Renal cortical epithelial cell (primary cell): Measurements from ENCODE around the gene KTN1. TPM values are rescaled to one million over a fixed set of nuclear protein-coding genes. Genes with fewer than 3 reads are reported as not detected.

ENCODE experiments used
- DNase-seq: peaks from one replicate; pipeline ENCODE4 v3.0.0-alpha.2; 2011; ENCODE audit warnings: low read depth
- total RNA-seq: library from RNA; depleted of rRNA; stranded (reverse); fragments of >200 nt; gene quantifications from 2 replicates; pipeline ENCODE4 v1.2.3, GENCODE V29; 2014

Gene KTN1
- total RNA-seq, 1 donor from 2014 or later = 317 TPM

DNA sequence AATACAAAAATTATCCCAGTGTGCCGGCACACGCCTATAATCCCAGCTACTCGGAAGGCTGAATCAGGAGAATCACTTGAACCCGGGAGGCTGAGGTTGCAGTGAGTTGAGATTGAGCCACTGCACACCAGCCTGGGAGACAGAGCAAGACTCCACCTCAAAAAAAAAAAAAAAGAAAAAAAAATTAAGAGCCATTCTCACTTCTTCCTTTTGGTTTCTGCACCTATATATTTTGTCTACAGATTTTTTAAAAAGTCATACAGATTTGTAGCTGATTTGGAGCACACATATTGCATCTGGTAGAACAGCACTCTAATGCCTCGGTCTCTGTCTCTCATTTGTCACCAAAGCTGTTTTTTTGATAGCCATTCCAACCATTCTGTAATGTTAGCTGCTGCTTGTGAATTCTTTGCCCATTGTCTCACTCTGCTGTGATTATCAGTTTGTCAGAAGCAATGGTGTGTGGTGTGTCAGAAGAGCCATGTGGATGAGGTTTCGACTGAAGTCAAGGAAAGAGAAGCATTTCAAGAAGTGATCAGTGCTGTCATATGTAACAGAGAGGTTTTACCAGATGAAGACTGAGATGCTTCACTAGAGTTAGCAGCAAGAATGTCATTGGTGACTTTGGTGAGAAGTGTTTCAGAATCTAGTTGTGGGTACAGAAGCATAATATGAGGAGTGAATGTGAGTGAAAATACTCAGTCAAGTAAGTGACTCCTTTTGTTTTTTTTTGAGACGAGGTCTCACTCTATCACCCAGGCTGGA lies 8.7 kb upstream of the KTN1 start:
- DNase-seq = no peak

- no peak for DNase-seq
These were observed 7.4 kb upstream of the KTN1 start for GRCh38 chr14:55572578-55572977.

DNA sequence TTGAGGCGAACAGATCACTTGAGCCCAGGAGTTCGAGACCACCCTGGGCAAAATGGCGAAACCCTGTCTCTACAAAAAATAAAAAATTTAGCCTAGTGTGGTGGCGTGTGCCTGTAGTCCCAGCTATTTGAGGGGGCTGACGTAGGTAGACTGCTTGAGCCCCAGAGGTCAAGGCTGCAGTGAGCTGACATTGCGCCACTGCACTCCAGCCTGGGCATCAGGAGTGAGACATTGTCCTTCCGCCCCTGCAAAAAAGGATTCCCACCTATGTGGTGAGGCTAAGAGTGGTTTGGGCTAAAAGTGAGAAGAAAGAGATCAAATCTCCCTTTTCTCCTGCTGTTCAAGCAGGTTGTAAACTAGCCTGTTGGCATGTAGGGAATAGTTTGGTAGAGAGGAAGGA lies 5.0 kb upstream of the KTN1 start:
- DNase-seq = no peak

DNA sequence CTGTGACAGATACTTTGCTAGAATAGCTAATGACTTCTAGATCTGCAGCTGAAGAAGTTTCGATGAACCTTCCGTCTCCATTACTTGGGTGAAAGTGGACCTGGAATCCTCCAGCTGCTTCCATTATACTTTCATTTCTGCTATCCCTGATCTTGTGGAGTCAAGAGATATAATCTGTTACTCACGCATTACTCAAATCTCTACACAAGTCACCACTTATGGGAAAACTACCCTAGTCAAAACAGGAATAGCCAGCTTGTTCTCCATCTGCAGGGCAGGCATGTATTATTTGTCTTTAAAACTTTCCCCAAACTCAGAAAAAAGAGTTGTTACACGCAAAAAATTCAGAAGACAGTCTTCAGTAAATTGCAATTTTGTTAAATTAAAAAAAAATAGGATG lies 2.8 kb upstream of the KTN1 start:
- DNase-seq = no peak

GRCh38 chr14:55578511-55578910 lies 1.5 kb upstream of the KTN1 start:
- DNase-seq = no peak

GRCh38 chr14:55580470-55581341 lies 699 bp downstream of the KTN1 start:
- no peak for DNase-seq

DNA sequence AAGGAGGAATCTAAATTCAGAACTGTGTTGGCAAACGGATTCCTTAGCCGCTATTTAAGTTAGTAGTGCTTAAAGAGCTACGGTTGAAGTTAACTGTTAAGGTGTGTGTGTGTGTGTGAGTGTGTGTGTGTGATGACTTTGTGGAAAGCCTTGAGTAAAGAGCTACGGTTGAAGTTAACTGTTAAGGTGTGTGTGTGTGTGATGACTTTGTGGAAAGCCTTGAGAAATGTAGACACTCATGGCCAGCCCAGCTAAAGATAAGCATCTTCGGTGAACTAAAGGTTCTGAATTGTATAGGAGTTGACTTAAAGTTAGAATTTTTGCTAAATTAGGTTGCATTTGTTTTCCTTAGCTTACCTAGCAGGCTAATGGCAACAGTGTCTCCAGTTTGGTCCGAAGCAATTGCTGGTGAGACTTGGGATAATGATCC lies 1.4 kb downstream of the KTN1 start:
- DNase-seq = peak; percentile 45

- no peak for DNase-seq
These were observed 2.7 kb downstream of the KTN1 start for GRCh38 chr14:55582746-55583145.

DNA sequence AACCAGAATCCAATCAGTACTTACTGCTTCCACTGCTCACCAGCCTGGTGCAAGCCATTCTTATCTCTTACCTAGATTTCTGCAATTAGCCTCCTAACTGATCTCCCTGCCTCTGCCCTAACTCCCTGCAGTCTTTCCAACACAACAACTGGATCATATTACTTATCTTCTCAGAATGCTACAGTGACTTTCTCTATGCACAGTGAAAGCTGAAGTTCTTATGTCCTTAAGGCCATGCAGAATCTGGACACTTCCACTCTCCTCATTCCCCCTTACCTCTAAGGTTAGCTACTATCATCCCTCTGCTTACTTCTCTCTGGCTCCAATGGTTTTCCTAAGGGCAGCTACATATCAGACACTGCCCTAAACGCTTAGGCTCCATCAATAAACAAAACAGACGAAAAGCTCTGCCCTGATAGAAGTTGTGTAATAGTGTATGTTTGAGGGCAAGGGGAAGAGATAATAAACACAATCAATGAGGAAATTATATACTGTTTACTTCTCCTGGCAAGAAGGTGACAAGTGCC lies 4.0 kb downstream of the KTN1 start:
- DNase-seq = no peak

GRCh38 chr14:55585854-55586253 lies 5.8 kb downstream of the KTN1 start:
- peak; percentile 77 for DNase-seq

DNA sequence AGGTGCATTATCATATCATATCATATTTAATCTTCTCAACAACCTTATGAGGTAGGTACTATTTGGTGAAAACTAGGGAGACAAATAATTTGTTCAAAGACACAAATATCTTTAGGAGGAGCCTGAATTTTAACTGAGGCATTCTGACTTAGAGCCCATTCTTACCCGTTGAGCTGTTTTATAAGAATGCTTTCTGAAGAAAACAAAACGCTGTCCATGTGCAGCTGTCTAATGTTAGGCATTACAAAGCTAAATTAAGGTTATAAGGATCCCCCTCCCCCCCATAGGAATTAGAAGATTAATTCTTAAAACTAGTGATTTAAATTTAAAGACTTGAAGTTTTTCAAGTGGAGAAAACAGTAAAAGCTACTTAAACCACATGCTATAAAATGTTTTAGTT lies 6.4 kb downstream of the KTN1 start:
- DNase-seq = no peak

DNA sequence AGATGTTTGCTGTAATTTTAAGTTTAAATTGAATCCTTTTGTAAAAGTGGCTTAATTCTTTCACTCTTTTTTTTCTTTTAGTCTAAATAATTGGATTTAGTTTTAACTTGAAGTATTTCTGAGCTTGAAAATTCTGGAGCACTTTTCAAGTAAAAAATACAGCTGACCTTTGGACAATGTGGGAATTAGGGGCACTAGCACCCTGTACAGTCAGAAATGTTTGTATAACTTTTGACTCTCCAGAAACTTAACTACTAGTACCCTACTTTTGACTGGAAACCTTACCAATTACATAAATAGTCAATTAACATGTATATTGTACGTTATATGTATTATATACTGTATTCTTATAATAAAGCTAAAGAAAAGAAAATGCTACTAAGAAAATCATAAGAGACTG lies 7.8 kb downstream of the KTN1 start:
- DNase-seq = no peak

DNA sequence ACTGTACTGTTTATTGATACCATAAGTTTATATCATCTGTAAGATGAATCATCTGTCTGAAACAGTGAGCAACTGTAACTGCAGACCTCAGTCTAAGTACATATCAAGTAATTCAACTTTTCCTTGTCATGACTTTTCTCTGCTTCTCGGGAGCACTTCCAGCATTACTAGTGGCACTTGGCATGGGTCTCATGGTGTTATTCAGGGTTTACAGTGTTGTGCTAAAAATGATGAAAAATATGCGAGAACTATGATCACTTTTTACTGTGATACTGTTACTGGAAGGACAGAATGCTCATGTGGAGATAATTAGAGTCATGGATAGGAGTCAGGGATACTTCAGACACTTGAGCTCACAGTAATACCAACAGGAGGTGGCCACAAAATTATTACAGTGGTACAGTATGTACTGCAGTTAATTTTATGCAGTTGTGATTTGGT lies 8.3 kb downstream of the KTN1 start:
- DNase-seq = no peak

DNA sequence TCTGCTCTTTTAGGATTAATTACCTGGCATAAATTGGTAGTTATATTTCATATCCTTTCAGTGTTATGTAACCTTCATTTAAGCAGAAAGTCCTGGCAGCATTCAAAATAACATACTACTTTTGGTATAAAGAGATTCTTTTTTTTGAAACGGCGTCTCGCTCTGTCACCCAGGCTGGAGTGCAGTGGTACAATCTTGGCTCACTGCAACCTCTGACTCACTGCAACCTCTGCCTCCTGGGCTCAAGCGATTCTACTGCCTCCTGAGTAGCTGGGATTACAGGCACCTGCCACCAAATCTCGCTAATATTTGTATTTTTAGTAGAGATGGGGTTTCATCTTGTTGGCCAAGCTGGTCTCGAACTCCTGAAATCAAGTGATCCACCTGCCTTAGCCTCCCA lies 9.2 kb downstream of the KTN1 start:
- peak; percentile 48 for DNase-seq

DNA sequence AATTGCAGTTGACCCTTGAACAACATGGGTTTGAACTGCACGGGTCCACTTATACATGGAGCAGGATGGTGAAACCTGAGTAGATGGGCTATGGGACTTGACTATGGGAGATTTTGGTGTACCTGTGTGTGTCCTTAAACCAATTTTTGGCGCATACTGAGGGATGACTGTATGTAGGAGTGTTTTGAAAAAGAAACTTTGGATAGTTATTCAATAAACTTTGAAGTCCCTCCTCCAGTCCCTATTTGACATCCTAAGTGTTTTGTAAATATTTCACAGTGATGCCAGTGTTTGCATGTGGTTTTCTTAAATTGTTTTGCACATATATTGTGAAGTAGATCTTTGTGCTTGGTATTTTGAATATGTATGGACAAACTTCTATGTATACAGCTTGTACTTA lies 12.4 kb downstream of the KTN1 start:
- no peak for DNase-seq

DNA sequence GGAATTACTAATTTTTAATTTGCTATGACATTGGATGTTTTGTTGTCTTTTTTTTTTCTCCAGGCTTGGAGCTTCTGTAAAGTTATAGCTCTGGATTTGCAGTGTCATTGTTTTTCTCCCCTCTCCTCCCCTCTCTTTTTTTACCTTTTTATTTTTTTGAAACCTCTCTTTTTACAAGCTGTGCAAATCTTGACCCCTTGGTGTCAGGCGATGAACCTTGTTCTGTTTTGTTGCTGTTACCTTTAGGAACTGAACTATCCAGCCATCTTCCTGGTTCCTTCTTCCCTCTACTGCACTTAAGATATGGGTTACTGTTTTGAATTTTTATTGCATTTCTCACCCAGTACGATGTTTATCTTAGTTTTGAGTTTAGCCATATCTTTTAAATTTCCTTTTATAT lies 13.7 kb downstream of the KTN1 start:
- DNase-seq = peak; percentile 52

- peak; percentile 42 for DNase-seq
These were observed 19.4 kb downstream of the KTN1 start for GRCh38 chr14:55599250-55599879.

- peak; percentile 72 for DNase-seq
These were observed 21.0 kb downstream of the KTN1 start for GRCh38 chr14:55600784-55601561.

DNA sequence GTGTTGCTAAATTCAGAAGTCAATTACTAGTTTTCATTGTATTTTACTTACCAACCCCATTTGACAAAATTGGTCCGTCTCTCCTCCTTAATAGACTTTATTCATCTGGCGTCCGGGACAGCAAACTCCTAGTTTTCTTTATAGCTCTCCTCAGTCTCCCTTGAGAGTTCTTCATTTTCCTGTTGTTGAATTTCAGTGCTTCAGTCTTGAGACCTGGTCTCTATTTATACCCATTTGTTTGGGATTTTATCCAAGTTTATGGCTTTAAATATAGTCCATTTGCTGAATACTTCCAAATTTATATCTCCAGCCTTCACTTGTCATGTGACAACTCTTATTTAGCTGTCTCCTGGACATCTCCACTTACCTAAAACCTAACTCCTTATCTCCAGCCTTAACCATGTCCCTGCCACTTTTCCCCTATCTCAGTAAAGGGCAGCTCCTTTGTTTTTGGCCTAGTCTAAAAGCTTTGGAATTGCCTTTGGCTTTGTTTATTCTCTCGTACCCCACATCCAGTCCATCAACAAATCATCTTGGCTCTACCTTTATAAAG lies 23.5 kb downstream of the KTN1 start:
- no peak for DNase-seq

GRCh38 chr14:55604488-55604887 lies 24.5 kb downstream of the KTN1 start:
- DNase-seq = no peak

DNA sequence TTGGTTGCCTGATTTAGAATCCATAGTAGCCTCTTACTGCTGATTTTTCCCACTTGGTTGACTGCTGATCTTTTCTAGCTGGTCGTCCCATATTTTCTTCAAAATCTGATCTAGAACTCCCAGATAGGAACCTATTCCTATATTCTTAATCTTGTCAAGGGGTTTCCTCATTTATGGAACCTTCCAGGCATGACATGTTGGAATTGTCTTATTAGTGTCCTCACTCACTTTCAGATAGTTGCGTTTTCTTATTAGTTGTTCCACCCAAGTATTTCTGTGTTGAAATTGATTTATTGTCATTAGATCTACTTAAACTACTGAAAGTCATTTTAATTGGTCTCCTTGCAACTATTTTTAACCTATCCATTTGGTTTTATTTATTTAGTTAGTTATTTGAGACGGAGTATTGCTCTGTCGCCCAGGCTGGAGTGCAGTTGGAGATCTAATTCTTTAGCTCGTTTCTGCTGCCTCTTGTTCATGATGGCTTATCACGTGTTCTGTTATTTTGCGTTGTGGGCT lies 25.0 kb downstream of the KTN1 start:
- no peak for DNase-seq
